ENCODE measurements around the gene TNPO3. TPM values are rescaled to one million over a fixed set of nuclear protein-coding genes. Genes with fewer than 3 reads are reported as not detected.

The TNPO3 gene
- total RNA-seq, 1 donor from 2014 or later: 45.9 TPM

DNA sequence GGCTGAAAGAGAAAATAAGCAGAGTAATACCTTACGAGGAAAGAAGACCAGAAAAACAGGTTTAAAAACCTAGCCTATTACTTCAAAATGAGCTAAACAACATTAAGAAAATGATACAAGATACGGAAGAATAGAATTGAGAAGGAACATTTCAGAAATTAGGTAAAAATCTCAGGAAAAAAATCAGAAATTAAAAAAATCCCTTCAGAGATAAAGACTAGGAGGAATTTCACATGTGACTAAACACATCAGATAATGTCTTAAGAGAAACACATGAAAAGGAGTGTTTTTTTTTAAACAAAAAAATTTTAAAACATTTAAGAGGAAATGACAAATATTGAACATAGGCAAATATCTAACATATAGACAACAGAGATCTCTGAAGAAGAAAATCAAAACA lies 33.3 kb downstream of the TNPO3 start:
- Histone ChIP-seq H3K27ac (ENCODE audit: low read depth, low read length) (no peak overlapping the region), H3K4me3 (ENCODE audit: low read length in 3 of 3) (no peak overlapping the region), H3K4me1 (ENCODE audit: control insufficient read depth in 3 of 3, insufficient read depth in 3 of 3, low read length in 3 of 3) (no peaks in the 10 kb centered on the region), H3K9ac (ENCODE audit: low read depth in 1 of 3, low read length in 3 of 3) (no peak overlapping the region), H3K27me3 (ENCODE audit: control insufficient read depth in 3 of 3, insufficient read depth in 3 of 3, low read length in 3 of 3) (no peaks in the 10 kb centered on the region), H3K9me3 (ENCODE audit: control insufficient read depth in 3 of 3, low read length in 3 of 3) (no peaks in the 10 kb centered on the region), H3K36me3 (ENCODE audit: control insufficient read depth in 3 of 3, insufficient read depth in 3 of 3, low read length in 3 of 3) (peaks cover 0 to 10% (median 6%) of the 10 kb centered on the region in 3 donors)

DNA sequence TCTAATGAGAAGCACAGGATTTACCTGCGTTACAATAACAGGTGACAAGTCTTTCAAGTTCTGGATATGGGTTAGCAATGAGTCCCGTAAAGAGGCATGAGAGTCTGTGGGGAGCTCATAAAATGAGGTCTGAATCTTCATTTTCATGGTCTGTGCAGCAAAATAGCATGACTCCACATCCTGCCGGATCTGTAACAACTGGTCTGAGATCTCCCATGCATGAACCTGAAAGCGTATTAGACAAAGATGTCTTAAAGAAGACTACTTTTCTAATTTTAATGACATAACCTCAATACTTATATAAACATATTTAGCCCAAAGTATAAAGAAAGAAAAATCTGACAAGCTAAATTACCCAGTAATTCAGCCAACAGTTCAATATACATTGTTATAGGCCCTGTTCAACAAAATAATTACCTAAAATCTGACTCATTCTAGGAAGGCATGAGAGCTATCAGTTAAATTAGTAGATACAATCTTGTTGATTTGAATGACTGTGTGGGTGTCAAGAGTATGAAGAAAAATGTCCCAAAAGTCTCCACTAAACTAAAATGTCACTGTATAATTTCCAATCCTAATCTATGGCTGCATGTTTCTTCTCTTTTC lies 36.9 kb downstream of the TNPO3 start:
- Histone ChIP-seq H3K9me3 (ENCODE audit: control insufficient read depth in 3 of 3, low read length in 3 of 3) (no peaks in the 10 kb centered on the region), H3K27ac (ENCODE audit: low read depth, low read length) (no peak overlapping the region), H3K4me1 (ENCODE audit: control insufficient read depth in 3 of 3, insufficient read depth in 3 of 3, low read length in 3 of 3) (no peaks in the 10 kb centered on the region), H3K4me3 (ENCODE audit: low read length in 3 of 3) (no peak overlapping the region), H3K9ac (ENCODE audit: low read depth in 1 of 3, low read length in 3 of 3) (no peak overlapping the region), H3K36me3 (ENCODE audit: control insufficient read depth in 3 of 3, insufficient read depth in 3 of 3, low read length in 3 of 3) (peaks cover 4 to 29% (median 23%) of the 10 kb centered on the region in 3 donors), H3K27me3 (ENCODE audit: control insufficient read depth in 3 of 3, insufficient read depth in 3 of 3, low read length in 3 of 3) (no peaks in the 10 kb centered on the region)

DNA sequence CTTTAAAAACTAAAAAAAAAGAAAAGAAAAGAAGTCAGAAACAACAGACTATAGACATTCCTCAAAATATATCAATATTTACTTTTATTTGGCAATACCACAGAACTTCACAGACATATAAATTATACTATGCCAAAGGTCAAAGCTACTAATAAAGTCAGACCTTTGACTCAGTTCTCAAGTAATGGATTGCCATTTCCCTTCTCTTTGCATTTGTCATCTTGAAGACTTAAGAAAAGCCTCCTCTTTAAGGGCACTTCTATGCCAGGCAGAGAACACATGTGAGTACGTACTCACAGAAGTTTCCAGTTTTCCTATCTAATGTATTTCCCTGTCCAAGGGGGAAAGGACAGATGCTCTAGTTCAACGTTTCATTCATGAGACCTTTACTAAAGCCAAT lies 37.6 kb downstream of the TNPO3 start:
- Histone ChIP-seq H3K4me1 (ENCODE audit: control insufficient read depth in 3 of 3, insufficient read depth in 3 of 3, low read length in 3 of 3) (no peaks in the 10 kb centered on the region), H3K27ac (ENCODE audit: low read depth, low read length) (no peak overlapping the region), H3K27me3 (ENCODE audit: control insufficient read depth in 3 of 3, insufficient read depth in 3 of 3, low read length in 3 of 3) (no peaks in the 10 kb centered on the region), H3K9ac (ENCODE audit: low read depth in 1 of 3, low read length in 3 of 3) (no peak overlapping the region), H3K4me3 (ENCODE audit: low read length in 3 of 3) (no peak overlapping the region), H3K36me3 (ENCODE audit: control insufficient read depth in 3 of 3, insufficient read depth in 3 of 3, low read length in 3 of 3) (peaks cover 4 to 29% (median 23%) of the 10 kb centered on the region in 3 donors), H3K9me3 (ENCODE audit: control insufficient read depth in 3 of 3, low read length in 3 of 3) (no peaks in the 10 kb centered on the region)

DNA sequence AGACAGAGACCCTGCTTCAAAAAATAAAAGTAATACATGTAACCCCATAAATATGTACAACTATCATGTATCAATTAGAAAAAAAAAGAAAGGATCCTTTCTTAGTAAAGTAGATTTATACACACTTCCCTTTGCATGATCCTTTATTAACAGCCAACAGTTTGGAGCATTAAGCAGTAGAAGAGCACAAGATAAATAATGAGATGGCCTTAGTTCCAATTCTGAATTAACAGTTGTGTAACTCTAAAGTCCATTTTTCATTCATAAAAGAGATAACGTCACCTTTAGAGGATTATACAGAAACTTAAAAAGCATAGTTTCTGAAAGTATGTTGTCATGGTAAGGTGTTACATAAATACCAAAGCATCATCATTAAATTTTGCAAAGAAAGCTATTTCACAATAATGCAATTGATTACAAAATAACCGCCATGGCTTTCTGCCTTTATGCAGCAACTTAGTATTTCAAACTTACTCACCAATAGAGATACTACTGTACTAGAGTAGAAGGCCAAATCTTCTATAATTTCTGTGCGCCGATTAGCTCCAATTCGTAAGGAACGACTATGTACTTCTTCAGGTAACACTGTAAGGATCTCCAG lies 40.3 kb downstream of the TNPO3 start:
- no peak overlapping the region for H3K27ac ChIP-seq (ENCODE audit: low read depth, low read length)
- H3K36me3 ChIP-seq (ENCODE audit: control insufficient read depth in 3 of 3, insufficient read depth in 3 of 3, low read length in 3 of 3): peaks cover 4 to 29% (median 23%) of the 10 kb centered on the region in 3 donors
- no peak overlapping the region for H3K9ac ChIP-seq (ENCODE audit: low read depth in 1 of 3, low read length in 3 of 3)
- no peaks in the 10 kb centered on the region for H3K9me3 ChIP-seq (ENCODE audit: control insufficient read depth in 3 of 3, low read length in 3 of 3)
- H3K27me3 ChIP-seq (ENCODE audit: control insufficient read depth in 3 of 3, insufficient read depth in 3 of 3, low read length in 3 of 3): no peaks in the 10 kb centered on the region
- H3K4me1 ChIP-seq (ENCODE audit: control insufficient read depth in 3 of 3, insufficient read depth in 3 of 3, low read length in 3 of 3): no peaks in the 10 kb centered on the region
- no peak overlapping the region for H3K4me3 ChIP-seq (ENCODE audit: low read length in 3 of 3)

DNA sequence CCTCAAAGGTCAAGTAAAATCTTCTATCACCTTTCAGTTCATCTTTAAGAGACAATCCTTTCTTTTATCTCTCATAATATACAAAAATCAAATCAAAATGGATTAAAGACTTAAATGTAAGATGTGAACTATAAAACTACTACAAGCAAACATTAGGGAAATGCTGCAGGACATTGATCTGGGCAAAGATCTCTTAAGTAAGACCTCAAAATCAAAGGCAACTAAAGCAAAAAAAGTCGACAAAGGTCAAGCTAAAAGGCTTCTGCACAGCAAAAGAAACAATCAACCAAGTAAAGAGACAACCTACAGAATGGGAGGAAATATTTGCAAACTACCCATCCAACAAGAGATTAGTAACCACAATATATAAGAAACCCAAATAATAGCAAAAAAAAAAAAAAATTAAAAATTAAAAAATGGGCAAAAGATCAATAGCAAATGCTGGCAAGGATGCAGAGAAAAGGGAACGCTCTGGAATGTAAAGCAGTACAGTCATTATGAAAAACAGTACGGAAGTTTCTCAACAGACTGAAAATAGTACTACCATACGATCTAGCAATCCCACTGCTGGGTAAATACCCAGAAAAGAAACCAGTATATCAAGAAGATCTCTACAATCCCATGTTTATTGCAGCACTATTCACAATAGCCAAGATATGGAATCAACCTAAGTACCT lies 41.7 kb downstream of the TNPO3 start:
- Histone ChIP-seq H3K36me3 (ENCODE audit: control insufficient read depth in 3 of 3, insufficient read depth in 3 of 3, low read length in 3 of 3) (peaks cover 4 to 29% (median 20%) of the 10 kb centered on the region in 3 donors), H3K4me3 (ENCODE audit: low read length in 3 of 3) (no peak overlapping the region), H3K9me3 (ENCODE audit: control insufficient read depth in 3 of 3, low read length in 3 of 3) (no peaks in the 10 kb centered on the region), H3K9ac (ENCODE audit: low read depth in 1 of 3, low read length in 3 of 3) (no peak overlapping the region), H3K27ac (ENCODE audit: low read depth, low read length) (no peak overlapping the region), H3K27me3 (ENCODE audit: control insufficient read depth in 3 of 3, insufficient read depth in 3 of 3, low read length in 3 of 3) (no peaks in the 10 kb centered on the region), H3K4me1 (ENCODE audit: control insufficient read depth in 3 of 3, insufficient read depth in 3 of 3, low read length in 3 of 3) (no peaks in the 10 kb centered on the region)

DNA sequence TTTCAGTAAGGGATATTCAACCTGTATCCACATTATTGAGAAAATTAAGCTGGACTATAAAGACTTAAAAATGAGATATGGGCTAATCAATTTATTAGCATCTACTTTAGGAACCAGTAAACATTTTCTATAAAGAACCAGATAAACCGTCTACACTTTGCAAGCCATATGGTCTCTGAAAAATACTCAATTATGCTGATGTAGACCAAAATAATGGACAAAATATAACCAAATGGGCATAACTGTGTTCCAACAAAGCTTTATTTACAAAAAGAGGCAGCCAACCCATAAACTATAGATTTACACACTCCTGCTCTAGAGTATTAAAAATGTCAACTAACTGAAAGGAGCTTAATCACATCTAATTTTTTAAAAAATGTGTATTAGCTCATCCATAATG lies 42.3 kb downstream of the TNPO3 start:
- Histone ChIP-seq H3K4me1 (ENCODE audit: control insufficient read depth in 3 of 3, insufficient read depth in 3 of 3, low read length in 3 of 3) (no peaks in the 10 kb centered on the region), H3K27ac (ENCODE audit: low read depth, low read length) (no peak overlapping the region), H3K9ac (ENCODE audit: low read depth in 1 of 3, low read length in 3 of 3) (no peak overlapping the region), H3K27me3 (ENCODE audit: control insufficient read depth in 3 of 3, insufficient read depth in 3 of 3, low read length in 3 of 3) (no peaks in the 10 kb centered on the region), H3K36me3 (ENCODE audit: control insufficient read depth in 3 of 3, insufficient read depth in 3 of 3, low read length in 3 of 3) (peaks cover 4 to 24% (median 17%) of the 10 kb centered on the region in 3 donors), H3K4me3 (ENCODE audit: low read length in 3 of 3) (no peak overlapping the region), H3K9me3 (ENCODE audit: control insufficient read depth in 3 of 3, low read length in 3 of 3) (no peaks in the 10 kb centered on the region)

DNA sequence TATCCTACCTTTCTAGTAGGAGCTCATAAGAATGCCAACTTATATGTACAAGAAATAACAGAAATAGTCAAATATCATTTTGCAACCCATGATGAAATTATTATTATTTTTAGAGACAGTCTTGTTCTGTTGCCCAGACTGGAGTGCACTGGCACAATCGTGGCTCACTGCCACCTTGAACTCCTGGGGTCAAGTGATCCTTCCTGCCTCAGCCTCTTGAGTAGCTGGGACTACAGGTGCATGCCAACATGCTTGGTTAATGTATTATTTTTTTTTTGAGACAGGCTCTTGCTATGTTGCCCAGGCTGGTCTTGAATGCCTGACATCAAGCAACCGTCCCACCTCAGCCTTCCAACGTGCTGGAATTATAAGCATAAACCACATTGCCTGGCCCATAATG lies 44.8 kb downstream of the TNPO3 start:
- Histone ChIP-seq H3K27ac (ENCODE audit: low read depth, low read length) (no peak overlapping the region), H3K27me3 (ENCODE audit: control insufficient read depth in 3 of 3, insufficient read depth in 3 of 3, low read length in 3 of 3) (no peaks in the 10 kb centered on the region), H3K36me3 (ENCODE audit: control insufficient read depth in 3 of 3, insufficient read depth in 3 of 3, low read length in 3 of 3) (peaks cover 0 to 19% (median 16%) of the 10 kb centered on the region in 3 donors), H3K9ac (ENCODE audit: low read depth in 1 of 3, low read length in 3 of 3) (no peak overlapping the region), H3K4me1 (ENCODE audit: control insufficient read depth in 3 of 3, insufficient read depth in 3 of 3, low read length in 3 of 3) (no peaks in the 10 kb centered on the region), H3K4me3 (ENCODE audit: low read length in 3 of 3) (no peak overlapping the region), H3K9me3 (ENCODE audit: control insufficient read depth in 3 of 3, low read length in 3 of 3) (no peaks in the 10 kb centered on the region)

DNA sequence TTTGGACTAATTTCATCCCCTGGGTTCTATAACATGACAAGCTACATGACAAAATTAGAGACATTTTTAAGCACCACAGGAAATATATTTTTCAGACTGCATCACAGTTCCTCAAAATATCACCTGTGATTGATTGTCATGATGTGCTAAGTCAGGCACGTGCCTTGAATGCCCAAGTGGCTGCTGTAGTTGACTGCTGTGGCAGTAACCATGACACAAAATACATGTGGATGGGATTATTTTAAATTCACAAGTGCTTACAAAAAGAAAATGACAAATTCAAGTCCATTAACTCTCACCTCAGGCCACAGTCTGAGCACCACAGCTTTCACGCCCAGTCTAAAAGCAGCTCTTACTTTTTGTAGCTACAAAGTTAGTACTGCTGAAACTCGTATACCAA lies 45.5 kb downstream of the TNPO3 start:
- Histone ChIP-seq H3K4me1 (ENCODE audit: control insufficient read depth in 3 of 3, insufficient read depth in 3 of 3, low read length in 3 of 3) (no peaks in the 10 kb centered on the region), H3K9ac (ENCODE audit: low read depth in 1 of 3, low read length in 3 of 3) (no peak overlapping the region), H3K27me3 (ENCODE audit: control insufficient read depth in 3 of 3, insufficient read depth in 3 of 3, low read length in 3 of 3) (no peaks in the 10 kb centered on the region), H3K36me3 (ENCODE audit: control insufficient read depth in 3 of 3, insufficient read depth in 3 of 3, low read length in 3 of 3) (peaks cover 0 to 16% (median 13%) of the 10 kb centered on the region in 3 donors), H3K9me3 (ENCODE audit: control insufficient read depth in 3 of 3, low read length in 3 of 3) (no peaks in the 10 kb centered on the region), H3K27ac (ENCODE audit: low read depth, low read length) (no peak overlapping the region), H3K4me3 (ENCODE audit: low read length in 3 of 3) (no peak overlapping the region)

DNA sequence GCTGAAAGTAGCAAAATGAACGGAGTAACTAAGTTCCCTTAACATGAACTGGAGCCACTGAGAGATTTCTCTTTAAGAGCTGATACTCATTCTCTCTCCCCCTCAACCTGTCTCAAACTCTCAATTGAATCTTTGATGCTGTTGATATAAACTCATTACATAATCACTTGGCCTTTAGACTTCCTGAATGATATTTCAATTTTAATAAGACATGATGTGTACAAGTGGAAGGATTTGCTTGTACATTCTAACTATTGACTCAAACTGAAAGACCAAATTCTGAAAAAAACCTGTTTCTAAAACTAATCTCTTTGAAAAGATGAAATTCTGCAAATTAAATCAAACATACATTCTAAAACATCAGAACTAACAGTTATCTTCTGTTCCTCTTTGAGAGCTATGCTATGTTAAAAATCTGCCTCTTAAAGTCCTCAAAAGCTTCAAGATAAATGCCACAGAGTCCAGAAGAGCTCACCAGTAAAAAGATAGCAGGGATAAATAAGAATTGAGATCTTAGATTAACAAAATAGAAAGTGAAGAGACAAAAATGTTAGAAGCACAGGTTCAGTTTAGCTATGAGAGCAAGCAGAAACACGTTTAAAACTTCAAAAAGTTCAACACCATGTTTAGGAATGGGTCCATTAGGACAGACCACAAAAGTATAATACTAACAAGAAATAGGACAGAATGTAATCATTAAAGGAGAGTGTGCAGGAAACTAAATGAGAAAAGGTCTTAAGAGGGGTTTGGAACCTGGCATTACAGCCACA lies 46.1 kb downstream of the TNPO3 start:
- Histone ChIP-seq H3K4me3 (ENCODE audit: low read length in 3 of 3) (no peak overlapping the region), H3K27ac (ENCODE audit: low read depth, low read length) (no peak overlapping the region), H3K4me1 (ENCODE audit: control insufficient read depth in 3 of 3, insufficient read depth in 3 of 3, low read length in 3 of 3) (no peaks in the 10 kb centered on the region), H3K9ac (ENCODE audit: low read depth in 1 of 3, low read length in 3 of 3) (peak overlapping the region in 1 of 3 donors; percentile 5), H3K27me3 (ENCODE audit: control insufficient read depth in 3 of 3, insufficient read depth in 3 of 3, low read length in 3 of 3) (no peaks in the 10 kb centered on the region), H3K9me3 (ENCODE audit: control insufficient read depth in 3 of 3, low read length in 3 of 3) (no peaks in the 10 kb centered on the region), H3K36me3 (ENCODE audit: control insufficient read depth in 3 of 3, insufficient read depth in 3 of 3, low read length in 3 of 3) (peaks cover 0 to 11% (median 9%) of the 10 kb centered on the region in 3 donors)

DNA sequence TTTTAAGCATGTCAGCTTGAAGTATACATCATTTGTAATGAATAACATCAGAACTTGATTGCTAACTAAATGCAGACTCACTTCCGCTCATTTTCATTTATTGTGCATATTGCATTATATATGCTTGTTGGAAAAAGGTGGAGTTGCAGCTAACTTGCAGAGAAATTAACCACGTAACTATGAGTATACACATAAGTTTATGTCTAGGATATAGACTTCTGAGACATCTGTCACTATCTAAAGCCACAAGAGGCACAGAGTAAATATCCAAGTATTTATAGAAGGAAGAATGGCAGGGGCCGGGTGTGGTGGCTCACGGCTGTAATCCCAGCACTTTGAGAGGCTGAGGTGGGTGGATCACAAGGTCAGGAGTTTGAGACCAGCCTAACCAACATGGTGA lies 47.3 kb downstream of the TNPO3 start:
- Histone ChIP-seq H3K27ac (ENCODE audit: low read depth, low read length) (no peak overlapping the region), H3K9me3 (ENCODE audit: control insufficient read depth in 3 of 3, low read length in 3 of 3) (no peaks in the 10 kb centered on the region), H3K4me3 (ENCODE audit: low read length in 3 of 3) (no peak overlapping the region), H3K36me3 (ENCODE audit: control insufficient read depth in 3 of 3, insufficient read depth in 3 of 3, low read length in 3 of 3) (peaks cover 0 to 8% (median 7%) of the 10 kb centered on the region in 3 donors), H3K4me1 (ENCODE audit: control insufficient read depth in 3 of 3, insufficient read depth in 3 of 3, low read length in 3 of 3) (no peaks in the 10 kb centered on the region), H3K27me3 (ENCODE audit: control insufficient read depth in 3 of 3, insufficient read depth in 3 of 3, low read length in 3 of 3) (no peaks in the 10 kb centered on the region), H3K9ac (ENCODE audit: low read depth in 1 of 3, low read length in 3 of 3) (no peak overlapping the region)

Measured in skeletal muscle tissue (tissue), 4 donors.